SIG-M5 treated with dmso at 0.1 percent for 504 hours (cell line): ENCODE data around the gene GLS.
"Not testable (repeated sequence)": the region's sequence is repeated elsewhere in the genome, so short reads cannot be mapped to it uniquely, and the experiment has no call there.

ENCODE experiments used
- DNase-seq: peaks from one replicate; lab custom pipeline; 2025; ENCODE audit not compliant: unreplicated experiment; lab: John Stamatoyannopoulos, UW

GLS gene

DNA sequence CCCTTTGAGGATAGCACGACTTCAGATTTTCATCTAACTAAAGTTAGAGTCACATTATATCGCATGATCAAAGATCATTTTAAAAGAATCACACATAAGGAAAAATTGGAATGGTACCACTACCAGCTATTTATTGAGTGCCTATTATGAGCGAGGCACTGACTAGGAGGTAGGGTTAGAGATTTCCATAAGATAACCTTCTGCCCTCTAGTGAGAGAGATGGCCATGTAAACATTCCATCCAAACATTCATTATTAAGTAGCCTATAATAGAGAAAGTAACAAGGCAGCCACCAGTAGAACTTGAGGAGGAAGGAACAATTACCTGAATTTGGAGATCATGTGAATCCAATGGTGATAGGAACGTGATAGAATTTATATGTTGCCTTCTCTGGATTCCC lies 25.4 kb upstream of the GLS start:
- DNase-seq = no peak

DNA sequence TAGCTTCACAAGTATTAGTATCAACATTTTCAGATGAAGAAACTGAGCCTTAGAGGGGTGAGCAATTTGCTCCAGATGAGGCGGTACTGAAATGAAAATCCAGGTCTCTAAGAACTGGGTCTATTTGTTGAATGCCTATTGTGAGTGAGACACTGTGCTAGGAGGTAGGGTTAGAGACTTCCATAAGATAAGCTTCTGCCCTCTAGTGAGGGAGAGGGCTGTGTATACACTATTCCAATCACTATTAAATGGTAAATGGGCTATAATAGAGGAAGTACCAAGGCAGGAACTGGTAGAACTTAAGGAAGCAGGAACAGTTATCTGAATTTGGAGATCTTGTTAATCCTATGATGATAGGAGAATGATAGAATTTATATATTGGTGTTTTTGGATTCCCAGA lies 23.6 kb upstream of the GLS start:
- no peak for DNase-seq

GRCh38 chr2:190858817-190859216 lies 21.8 kb upstream of the GLS start:
- DNase-seq = no peak

DNA sequence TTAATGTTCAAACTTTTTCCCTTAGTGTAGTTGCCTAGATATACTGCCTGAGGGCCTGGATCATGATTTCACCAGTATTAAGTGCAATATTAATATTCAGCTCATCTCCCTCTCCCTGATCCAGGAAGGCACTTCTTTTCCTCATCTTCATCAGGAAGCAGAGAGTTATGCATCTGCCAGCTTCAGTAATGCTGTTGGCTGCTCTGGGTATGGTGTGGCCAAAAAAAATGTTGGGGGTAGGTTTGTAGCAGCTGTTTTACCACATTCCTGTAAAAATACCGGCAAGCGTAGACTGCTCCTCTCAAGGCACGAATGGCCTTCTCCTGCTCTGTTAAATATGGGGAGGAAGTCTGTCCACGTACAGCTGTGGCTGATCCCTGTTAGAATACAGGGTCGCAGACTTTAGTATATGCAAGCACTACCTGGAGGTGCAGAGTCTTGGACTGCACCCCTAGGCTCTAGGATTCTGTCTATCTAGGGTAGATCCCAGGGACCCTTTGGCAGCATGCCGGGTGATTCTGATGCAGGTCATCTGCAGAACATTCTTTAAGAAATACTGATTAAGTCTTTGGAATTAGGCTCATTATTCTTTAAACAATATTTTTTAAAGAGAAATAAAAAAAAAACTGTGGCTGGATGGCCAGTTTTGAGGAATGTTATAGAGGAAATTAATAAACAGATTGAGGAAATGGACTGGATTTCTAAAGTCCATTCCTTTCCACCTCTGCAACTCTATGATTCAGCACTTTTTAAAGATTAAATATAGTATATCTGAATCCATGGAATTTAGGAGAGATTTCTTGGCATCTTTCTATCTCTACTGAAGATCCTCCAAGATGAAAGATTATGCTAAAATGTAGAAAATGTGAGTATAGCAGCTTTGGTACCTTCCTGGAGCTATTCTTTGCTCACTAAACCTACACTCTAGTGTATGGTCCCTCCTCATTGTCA lies 21.0 kb upstream of the GLS start:
- no peak for DNase-seq

GRCh38 chr2:190860985-190861680 lies 19.5 kb upstream of the GLS start:
- no peak for DNase-seq

GRCh38 chr2:190862128-190862527 lies 18.5 kb upstream of the GLS start:
- DNase-seq = not testable (repeated sequence)

- no peak for DNase-seq
Measured at GRCh38 chr2:190862571-190862991, 18.0 kb upstream of the GLS start.

- no peak for DNase-seq
Measured at GRCh38 chr2:190863946-190864345, 16.7 kb upstream of the GLS start.

DNA sequence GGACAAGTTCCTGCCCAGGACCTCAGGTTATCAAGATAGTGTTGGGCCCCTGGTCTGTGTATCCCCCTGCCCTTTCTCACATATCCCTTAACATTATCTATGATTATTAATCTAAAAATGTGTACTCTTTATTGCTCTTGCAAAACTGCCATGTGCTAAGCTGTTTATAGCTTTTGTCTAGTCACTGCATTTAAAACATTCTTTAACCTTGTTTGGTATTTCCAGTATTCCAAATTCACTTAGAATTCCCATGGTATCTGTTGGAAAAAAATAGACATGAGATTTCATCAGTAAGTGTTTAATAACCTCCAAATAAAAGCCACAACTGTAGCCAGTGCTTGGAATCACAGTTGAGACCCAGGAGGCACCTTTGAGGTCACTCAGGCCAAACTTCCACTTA lies 16.2 kb upstream of the GLS start:
- no peak for DNase-seq

- no peak for DNase-seq
Measured at GRCh38 chr2:190867212-190867611, 13.4 kb upstream of the GLS start.

DNA sequence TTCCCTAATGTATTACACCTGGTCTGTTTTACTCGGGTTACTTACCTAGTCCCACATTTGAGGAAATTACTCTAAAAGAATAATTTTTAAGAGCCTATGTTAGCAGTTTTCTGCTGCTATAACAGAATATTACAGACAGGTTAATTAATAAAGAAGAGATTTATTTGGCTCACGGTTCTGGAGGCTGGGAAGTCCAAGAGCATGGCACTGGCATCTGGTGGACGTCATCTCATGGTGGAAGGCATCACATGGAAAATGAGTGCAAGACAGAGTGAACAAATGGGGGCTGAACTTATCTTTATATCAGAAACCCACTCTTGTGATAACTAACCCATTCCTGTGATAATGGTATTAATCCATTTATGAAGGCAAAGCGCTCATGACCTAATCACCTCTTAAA lies 12.8 kb upstream of the GLS start:
- DNase-seq = no peak

GRCh38 chr2:190869721-190870120 lies 10.9 kb upstream of the GLS start:
- DNase-seq = no peak

DNA sequence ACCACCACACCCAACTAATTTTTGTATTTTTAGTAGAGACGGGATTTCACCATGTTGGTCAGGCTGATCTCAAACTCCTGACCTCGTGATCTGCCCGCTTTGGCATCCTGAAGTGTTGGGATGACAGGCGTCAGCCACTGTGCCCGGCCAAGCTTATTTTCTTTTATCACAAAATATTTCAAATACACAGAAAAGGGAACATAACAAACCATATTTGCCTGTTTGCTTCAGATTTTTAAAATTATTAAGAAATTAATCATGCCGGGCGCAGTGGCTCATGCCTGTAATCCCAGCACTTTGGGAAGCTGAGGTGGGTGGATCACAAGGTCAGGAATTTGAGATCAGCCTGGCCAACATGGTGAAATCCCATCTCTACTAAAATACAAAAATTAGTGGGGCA lies 7.2 kb upstream of the GLS start:
- not testable (repeated sequence) for DNase-seq

DNA sequence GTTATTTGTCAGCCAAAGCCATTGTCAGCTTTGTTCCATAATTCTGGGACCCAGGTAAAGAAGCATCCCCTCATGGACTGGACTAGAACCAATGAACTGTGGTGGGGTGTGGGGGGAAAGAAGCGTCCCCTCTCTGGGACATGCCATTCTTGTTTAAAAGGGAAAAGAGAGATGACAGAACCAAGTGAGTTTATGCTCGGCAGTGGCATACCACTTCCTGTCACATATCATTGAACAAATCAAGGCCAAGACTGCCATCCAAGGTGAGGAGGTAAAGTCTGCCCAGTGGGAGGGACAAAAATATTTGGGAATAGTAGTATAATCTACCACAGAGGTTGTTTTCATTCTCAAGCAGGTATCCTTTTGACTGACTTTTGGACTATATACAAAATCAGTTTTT lies 4.7 kb upstream of the GLS start:
- DNase-seq = no peak

GRCh38 chr2:190876631-190877030 lies 4.0 kb upstream of the GLS start:
- DNase-seq = no peak

DNA sequence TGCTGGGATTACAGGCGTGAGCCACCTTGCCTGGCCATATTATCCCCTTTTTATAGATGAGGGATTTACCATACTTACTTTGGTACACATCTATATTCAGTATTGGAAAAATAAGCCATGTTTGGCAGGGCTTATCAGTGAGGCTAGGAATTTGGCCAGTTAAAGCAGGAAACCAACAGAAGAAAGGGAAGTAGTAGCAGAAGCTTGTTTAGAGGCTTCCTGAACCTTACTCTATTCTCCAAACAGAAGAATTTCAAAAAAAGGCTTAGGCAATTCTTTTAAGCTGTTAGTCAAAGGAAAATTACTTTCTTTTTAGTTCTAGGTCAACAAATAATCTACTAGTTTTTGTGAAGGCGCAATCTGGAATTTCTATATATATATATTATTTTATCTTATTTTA lies 3.2 kb upstream of the GLS start:
- peak; percentile 39 for DNase-seq

DNA sequence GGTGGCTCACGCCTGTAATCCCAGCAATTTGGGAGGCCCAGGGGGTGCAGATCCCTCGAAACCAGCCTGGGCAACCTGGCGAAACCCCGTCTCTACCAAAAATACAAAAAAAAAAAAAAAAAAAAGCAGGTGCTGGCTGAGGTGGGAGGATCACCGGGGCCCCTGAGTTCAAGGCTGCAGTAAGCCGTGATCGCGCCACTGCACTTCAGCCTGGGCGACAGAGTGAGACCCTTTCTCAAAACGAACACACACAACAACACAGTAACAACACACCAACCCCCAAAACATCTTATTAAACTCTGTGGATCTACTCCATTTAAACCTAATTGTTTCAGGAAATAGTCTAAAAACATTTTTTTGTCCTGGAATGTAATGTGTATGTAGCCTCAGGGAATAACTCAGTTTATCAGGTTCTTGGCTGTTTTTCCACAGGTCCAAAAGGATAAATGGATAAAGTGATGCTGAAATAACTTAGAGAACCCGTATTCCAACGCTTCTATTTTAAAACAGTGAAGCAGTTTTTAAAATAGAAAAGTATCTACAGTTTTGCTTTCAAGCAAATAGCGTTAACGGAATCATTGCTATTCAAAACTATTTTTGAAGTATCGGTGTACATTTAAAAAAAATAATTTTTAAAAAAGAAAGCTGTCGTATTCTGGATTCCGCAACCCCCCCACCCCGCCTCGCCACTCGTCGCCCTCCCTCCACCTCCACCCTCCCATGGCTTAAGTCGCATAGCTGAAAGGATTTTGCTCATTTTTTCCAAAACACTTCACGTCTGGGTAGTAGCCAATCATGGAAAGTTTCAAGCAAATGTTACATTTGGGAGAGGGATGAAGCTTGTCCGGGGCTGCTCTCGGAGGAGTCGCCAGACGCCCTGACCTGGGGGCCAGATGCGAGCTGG lies 895 bp upstream of the GLS start:
- DNase-seq = peak; percentile 41

GRCh38 chr2:190881084-190881597 lies 520 bp downstream of the GLS start:
- no peak for DNase-seq

DNA sequence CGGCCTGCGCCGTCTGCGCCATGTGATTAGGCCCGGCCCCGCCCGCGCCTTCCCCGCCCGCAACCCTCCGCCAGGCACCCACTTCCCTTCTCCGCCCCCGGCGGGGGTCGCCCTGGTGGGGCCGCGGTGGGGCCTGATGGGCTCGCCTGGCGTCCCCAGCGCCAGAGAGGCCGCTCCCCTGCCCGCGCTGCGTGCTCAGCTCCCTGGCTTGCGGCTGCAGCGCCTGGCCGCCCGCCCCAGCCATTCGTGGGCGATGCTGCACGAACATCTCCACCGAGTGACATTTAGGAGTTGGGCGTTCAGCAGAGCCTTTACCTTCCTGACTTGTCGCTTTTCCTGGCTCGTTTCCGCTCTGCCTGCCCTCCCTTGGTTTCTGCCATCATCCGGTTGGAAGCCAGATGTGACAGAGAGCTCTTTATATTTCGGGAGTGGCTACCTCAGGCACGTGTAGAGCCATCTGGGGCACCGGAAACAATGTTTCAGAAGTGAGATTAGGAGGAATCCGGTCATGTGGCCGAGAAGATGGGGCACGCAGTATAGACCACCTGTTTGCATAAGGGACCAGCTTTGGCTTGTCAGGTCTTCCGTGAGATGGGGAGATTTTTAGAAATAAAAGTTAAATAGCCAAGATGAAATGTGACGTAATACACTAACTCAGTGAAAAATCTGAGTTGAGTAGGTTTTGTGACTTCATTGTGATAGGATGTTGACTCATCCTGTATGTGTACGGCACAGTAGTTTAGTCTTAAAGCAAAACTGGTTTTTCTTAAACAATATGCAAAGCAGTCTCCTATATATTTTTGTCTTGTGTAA lies 1.2 kb downstream of the GLS start:
- DNase-seq = peak; percentile 89

GRCh38 chr2:190882411-190882766 lies 1.8 kb downstream of the GLS start:
- DNase-seq = peak; percentile 83
